Measurements from ENCODE around the gene HFE. TPM values are rescaled to one million over a fixed set of nuclear protein-coding genes. Genes with fewer than 3 reads are reported as not detected.

Gene HFE
- total and polyA plus RNA-seq, 2 of the 13 experiments (the other 11 are each of a cell fraction or from before 2014, with no cell fraction given): 3.7 to 6.3 TPM

DNA sequence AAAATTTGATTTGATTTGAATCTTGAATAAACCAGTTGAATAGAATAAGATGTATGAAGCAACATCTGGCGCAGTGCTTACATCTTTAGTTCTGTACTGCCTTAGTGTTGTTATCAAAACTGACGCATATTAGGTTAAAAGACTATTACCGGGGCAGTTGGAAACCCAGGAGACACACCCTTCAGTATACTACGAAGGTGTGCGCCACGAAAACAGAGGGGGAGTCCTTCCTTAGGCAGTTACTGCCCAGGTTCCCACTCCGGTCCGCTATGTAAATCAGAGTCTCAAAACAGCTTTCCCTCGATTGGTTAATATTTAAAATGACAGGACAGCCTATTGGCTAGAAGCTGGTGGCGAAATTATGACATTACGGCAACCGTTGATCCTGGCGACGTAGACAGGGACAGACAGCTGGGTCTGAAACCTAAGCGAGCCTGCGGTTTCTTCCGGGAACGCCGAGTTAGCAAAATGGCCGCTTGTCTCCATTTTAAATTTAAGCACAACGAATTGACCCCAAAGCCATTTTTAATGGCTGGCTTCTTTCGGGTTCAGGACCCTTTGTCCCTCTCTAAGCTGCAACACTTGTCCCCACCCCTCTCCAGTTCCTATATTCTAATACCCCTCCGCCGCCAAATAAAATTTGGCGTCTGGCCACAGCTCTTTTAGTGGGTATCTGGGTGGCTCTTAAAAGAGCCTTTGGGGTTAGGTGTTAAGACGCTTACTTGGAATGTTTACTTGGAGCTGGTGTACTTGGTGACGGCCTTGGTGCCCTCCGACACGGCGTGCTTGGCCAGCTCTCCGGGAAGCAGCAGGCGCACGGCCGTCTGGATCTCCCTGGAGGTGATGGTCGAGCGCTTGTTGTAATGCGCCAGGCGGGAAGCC, 35.8 kb downstream of the HFE start (continued):
- TF ChIP-seq, protein P1, sequence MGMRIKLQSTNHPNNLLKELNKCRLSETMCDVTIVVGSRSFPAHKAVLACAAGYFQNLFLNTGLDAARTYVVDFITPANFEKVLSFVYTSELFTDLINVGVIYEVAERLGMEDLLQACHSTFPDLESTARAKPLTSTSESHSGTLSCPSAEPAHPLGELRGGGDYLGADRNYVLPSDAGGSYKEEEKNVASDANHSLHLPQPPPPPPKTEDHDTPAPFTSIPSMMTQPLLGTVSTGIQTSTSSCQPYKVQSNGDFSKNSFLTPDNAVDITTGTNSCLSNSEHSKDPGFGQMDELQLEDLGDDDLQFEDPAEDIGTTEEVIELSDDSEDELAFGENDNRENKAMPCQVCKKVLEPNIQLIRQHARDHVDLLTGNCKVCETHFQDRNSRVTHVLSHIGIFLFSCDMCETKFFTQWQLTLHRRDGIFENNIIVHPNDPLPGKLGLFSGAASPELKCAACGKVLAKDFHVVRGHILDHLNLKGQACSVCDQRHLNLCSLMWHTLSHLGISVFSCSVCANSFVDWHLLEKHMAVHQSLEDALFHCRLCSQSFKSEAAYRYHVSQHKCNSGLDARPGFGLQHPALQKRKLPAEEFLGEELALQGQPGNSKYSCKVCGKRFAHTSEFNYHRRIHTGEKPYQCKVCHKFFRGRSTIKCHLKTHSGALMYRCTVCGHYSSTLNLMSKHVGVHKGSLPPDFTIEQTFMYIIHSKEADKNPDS (CRISPR knock-in tag; IDR thresholded peaks at IDR 0.05): 0 out of 2 replicates have a peak, but pooled peaks have one; percentile 5
- TF ChIP-seq, protein P2, sequence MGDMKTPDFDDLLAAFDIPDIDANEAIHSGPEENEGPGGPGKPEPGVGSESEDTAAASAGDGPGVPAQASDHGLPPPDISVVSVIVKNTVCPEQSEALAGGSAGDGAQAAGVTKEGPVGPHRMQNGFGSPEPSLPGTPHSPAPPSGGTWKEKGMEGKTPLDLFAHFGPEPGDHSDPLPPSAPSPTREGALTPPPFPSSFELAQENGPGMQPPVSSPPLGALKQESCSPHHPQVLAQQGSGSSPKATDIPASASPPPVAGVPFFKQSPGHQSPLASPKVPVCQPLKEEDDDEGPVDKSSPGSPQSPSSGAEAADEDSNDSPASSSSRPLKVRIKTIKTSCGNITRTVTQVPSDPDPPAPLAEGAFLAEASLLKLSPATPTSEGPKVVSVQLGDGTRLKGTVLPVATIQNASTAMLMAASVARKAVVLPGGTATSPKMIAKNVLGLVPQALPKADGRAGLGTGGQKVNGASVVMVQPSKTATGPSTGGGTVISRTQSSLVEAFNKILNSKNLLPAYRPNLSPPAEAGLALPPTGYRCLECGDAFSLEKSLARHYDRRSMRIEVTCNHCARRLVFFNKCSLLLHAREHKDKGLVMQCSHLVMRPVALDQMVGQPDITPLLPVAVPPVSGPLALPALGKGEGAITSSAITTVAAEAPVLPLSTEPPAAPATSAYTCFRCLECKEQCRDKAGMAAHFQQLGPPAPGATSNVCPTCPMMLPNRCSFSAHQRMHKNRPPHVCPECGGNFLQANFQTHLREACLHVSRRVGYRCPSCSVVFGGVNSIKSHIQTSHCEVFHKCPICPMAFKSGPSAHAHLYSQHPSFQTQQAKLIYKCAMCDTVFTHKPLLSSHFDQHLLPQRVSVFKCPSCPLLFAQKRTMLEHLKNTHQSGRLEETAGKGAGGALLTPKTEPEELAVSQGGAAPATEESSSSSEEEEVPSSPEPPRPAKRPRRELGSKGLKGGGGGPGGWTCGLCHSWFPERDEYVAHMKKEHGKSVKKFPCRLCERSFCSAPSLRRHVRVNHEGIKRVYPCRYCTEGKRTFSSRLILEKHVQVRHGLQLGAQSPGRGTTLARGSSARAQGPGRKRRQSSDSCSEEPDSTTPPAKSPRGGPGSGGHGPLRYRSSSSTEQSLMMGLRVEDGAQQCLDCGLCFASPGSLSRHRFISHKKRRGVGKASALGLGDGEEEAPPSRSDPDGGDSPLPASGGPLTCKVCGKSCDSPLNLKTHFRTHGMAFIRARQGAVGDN (CRISPR knock-in tag; IDR thresholded peaks at IDR 0.05): peak; percentile 40; the same call in 1 of the 2 replicates
- TF ChIP-seq, protein P3, sequence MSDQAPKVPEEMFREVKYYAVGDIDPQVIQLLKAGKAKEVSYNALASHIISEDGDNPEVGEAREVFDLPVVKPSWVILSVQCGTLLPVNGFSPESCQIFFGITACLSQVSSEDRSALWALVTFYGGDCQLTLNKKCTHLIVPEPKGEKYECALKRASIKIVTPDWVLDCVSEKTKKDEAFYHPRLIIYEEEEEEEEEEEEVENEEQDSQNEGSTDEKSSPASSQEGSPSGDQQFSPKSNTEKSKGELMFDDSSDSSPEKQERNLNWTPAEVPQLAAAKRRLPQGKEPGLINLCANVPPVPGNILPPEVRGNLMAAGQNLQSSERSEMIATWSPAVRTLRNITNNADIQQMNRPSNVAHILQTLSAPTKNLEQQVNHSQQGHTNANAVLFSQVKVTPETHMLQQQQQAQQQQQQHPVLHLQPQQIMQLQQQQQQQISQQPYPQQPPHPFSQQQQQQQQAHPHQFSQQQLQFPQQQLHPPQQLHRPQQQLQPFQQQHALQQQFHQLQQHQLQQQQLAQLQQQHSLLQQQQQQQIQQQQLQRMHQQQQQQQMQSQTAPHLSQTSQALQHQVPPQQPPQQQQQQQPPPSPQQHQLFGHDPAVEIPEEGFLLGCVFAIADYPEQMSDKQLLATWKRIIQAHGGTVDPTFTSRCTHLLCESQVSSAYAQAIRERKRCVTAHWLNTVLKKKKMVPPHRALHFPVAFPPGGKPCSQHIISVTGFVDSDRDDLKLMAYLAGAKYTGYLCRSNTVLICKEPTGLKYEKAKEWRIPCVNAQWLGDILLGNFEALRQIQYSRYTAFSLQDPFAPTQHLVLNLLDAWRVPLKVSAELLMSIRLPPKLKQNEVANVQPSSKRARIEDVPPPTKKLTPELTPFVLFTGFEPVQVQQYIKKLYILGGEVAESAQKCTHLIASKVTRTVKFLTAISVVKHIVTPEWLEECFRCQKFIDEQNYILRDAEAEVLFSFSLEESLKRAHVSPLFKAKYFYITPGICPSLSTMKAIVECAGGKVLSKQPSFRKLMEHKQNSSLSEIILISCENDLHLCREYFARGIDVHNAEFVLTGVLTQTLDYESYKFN (CRISPR knock-in tag; conservative IDR thresholded peaks at IDR 0.05): peak; percentile 12; the same call in 1 of the 2 replicates
- TF ChIP-seq, protein P4, sequence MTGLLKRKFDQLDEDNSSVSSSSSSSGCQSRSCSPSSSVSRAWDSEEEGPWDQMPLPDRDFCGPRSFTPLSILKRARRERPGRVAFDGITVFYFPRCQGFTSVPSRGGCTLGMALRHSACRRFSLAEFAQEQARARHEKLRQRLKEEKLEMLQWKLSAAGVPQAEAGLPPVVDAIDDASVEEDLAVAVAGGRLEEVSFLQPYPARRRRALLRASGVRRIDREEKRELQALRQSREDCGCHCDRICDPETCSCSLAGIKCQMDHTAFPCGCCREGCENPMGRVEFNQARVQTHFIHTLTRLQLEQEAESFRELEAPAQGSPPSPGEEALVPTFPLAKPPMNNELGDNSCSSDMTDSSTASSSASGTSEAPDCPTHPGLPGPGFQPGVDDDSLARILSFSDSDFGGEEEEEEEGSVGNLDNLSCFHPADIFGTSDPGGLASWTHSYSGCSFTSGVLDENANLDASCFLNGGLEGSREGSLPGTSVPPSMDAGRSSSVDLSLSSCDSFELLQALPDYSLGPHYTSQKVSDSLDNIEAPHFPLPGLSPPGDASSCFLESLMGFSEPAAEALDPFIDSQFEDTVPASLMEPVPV (CRISPR knock-in tag; IDR thresholded peaks at IDR 0.05): no peak
- TF ChIP-seq, protein P5, sequence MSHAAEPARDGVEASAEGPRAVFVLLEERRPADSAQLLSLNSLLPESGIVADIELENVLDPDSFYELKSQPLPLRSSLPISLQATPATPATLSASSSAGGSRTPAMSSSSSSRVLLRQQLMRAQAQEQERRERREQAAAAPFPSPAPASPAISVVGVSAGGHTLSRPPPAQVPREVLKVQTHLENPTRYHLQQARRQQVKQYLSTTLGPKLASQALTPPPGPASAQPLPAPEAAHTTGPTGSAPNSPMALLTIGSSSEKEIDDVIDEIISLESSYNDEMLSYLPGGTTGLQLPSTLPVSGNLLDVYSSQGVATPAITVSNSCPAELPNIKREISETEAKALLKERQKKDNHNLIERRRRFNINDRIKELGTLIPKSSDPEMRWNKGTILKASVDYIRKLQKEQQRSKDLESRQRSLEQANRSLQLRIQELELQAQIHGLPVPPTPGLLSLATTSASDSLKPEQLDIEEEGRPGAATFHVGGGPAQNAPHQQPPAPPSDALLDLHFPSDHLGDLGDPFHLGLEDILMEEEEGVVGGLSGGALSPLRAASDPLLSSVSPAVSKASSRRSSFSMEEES (CRISPR knock-in tag; IDR thresholded peaks at IDR 0.05): no peak; the same call in 1 of the 2 replicates
- TF ChIP-seq PAF1 (CRISPR knock-in tag; IDR thresholded peaks at IDR 0.05): peak; percentile 52; the same call in 1 of the 2 replicates
- peak; percentile 82 for TF ChIP-seq ZBTB21 (CRISPR knock-in tag; IDR thresholded peaks at IDR 0.05)
- no peak for TF ChIP-seq ZNF207 (IDR thresholded peaks at IDR 0.05; ENCODE audit: borderline replicate concordance)
- peak; percentile 66 for TF ChIP-seq GATAD2A (CRISPR knock-in tag; IDR thresholded peaks at IDR 0.05)
- TF ChIP-seq, protein P6, sequence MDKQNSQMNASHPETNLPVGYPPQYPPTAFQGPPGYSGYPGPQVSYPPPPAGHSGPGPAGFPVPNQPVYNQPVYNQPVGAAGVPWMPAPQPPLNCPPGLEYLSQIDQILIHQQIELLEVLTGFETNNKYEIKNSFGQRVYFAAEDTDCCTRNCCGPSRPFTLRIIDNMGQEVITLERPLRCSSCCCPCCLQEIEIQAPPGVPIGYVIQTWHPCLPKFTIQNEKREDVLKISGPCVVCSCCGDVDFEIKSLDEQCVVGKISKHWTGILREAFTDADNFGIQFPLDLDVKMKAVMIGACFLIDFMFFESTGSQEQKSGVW (CRISPR knock-in tag; IDR thresholded peaks at IDR 0.05; ENCODE audit: borderline replicate concordance): no peak
- TF ChIP-seq ZSCAN29 (CRISPR knock-in tag; conservative IDR thresholded peaks at IDR 0.05): 0 out of 2 replicates have a peak, but pooled peaks have one; percentile 13
- peak; percentile 99 for TF ChIP-seq RBM22 (optimal IDR thresholded peaks at IDR 0.05; ENCODE audit: low read length)
- no peak for TF ChIP-seq PCBP2 (optimal IDR thresholded peaks at IDR 0.05; ENCODE audit: low read depth, low read length, poor library complexity, severe bottlenecking)
